ENCODE results near the gene KRT71.

Gene KRT71

DNA sequence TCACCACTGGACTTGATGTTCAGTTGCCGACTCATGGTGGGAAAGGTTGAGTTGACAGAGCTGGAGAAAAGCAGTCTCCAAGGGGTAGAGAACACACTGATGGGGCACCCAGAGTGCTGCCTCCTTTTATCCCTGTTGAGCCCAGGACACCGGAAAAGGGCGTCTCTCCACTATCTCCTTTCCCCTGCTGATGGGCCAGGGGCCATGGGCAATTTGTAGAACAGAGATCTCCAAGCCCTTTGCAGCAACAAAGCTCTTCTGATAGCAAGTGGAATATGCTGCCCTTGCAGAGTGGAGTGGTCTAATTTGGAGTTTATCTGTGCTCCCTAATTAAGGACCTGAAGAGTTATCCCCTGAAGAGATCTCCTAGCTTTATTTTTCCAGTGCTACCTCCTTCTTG is 20.8 kb upstream of the KRT71 start, which contains the start of gene KRT74:
KRT74 (minus strand) TSS at position 101 of the 400 bp plus-strand sequence; CDS start at position 35, 66 bp downstream.
- DNase-seq: no peak

DNA sequence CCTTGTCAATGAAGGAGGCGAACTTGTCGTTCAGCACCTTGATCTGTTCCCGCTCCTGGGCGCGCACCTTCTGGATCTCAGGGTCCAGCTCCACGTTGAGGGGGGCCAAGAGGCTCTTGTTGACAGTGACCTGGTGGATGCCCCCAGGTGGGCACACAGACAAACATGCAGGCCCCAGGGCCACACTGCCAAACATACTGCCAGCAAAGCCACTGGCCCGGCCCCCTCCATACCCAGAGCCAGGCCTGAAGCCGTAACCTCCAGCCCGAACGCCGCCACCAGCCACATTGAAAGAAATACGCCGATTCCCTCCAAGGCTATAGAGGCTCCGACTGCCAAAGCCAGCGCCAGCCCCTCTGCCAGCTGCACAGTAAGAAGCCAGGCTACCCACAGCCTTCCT is 20.4 kb upstream of the KRT71 start:
- no peak for DNase-seq

DNA sequence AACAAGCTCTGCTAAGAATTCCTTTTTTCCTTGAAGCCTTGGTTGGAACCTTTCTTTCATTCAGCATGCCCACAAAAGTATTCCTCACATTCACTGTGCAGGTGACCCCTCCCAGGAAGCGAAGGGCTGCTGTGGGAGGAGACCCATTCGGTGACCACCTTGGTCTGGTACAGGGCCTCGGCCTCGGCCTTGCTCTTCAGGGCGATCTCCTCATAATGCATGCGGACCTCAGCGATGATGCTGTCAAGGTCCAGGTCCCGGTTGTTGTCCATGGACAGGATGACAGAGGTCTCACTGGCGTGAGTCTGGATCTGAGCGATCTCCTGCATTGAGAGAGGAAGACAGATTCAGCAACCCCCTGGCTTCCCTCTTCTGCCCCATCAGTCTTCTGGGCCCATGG is 17.6 kb upstream of the KRT71 start:
- DNase-seq: no peak

DNA sequence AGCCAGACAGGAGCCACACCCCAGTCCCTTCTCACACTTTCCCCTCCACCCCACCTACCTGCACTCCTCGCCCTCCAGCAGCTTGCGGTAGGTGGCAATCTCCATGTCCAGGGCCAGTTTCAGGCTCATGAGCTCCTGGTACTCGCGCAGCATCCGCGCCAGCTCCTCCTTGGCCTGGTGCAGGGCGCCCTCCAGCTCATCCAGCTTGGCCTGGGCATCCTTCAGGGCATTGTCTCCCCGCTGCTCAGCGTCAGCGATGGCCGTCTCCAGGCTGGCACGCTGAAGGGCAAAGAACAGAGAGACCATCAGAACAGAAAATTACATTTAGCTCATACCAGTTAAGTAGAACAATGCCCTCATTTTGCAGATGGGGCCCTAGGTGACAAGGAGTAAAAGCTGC is 15.2 kb upstream of the KRT71 start:
- no peak for DNase-seq

DNA sequence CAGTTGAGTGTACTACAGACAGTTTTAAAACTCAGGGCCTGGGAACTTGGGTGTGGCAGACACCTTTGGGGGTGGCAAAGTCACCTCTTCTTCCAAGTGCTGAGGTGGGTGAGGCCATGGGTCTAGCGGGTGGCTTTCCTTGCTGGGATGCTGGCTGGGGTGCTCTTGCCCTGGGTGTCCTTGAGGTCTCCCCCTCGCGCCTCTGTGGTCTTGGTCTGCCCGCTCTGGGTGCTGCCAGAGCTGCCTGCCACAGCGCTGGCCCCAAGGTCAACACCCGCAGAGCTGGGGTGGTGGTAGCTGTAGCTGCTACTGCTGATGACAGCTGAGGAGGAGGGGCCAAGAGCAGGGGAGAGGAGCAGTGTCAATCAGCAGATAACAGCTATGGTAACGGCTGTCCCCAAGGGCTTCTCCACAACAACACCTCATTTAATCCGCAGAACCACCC is 13.9 kb upstream of the KRT71 start:
- DNase-seq: no peak

DNA sequence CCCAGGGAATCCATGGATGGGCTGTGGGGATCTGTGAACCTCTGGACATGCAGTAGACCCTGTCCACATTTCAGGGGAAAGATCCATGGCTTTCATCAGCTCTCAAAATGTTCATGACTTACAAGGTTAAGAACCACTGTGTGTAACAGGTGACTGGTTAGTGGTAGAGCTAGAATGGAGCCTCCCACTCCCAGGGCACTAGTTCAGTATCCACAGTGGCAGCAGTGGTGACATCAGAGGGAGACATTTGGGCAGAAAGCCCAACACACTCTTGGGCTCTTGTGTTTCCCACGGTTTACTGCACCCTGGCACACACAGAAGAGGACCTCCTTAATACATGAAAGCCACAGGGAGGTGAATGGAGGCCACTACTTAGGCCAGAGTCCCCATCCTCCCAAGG is 11.6 kb upstream of the KRT71 start:
- no peak for DNase-seq

DNA sequence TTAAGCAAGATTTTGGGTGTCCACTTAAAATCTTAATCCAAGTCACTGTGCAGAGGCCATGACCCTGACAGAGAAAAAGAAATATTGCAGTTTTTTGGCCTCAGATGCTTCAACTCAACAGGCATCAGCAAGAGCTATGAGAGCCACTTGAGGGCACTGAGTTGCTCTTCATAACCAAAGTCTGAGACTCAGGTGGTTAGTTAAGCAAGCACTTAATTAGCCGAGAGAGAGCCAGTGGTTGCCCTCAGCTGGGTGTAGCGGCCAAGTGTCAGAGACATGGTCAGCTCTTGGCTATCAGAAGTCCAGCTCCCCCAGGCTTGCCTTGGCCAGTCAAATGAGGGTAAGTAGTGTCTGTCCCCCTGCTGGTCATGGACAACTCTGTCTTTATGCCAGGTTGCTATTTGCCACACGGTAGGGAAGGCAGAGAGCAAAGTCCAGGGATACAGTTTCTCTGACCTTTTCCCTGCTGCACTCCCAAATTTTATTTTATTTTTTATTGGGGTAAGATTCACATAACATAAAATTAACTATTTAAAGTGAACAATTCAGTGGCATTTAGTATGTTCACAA is 9.0 kb upstream of the KRT71 start:
- DNase-seq: no peak

DNA sequence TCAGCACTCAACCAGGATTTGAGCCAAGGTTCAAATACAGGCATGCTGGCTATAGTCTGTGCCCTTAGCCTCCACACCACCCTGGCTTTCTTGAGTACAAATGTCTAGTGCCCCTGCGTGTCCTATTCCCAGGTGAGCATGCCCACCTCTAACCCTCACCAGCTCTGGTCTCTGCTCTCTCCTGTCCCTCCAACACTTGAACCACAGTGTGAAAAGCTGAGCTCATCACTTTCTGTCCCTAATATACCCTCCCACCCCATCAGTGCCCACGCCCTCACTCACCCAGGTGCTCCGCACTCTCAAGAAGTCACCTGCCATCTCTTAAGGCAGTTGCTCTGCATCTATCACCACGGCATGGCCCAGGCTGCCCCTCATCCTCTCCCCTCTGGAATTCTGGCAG is 7.0 kb upstream of the KRT71 start:
- no peak for DNase-seq

DNA sequence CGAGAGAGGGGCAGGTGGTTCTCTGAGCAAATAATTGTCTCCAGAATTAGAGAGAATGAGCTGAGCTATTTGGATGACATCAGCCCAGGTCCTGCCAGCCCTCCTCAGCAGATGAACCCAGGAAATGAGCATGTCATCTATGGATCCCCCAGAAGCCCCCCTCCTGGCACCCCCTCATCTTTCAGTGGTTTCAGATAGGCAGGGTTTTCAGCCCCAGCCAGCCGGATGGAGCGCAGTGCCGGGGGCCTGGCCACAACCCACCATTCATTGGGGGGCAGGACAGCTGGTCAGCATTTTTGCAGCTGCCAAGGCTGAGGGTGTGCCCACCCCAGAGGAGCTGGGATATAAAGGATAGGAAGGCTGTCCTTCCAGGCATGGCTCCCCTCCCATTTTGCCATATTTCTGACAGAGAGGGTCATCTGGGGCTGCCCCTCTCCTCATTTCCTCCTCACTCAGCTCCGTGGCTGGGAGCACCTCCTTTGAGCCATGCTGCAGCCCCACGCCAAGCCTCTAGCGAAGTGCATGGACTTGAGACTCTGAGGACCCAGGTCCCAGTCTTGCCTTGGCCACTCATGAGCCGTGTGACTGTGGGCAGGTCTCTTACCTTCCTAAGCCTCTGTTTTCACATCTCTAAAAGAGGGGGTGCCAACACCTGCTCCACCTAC is 6.0 kb upstream of the KRT71 start:
- no peak for DNase-seq

DNA sequence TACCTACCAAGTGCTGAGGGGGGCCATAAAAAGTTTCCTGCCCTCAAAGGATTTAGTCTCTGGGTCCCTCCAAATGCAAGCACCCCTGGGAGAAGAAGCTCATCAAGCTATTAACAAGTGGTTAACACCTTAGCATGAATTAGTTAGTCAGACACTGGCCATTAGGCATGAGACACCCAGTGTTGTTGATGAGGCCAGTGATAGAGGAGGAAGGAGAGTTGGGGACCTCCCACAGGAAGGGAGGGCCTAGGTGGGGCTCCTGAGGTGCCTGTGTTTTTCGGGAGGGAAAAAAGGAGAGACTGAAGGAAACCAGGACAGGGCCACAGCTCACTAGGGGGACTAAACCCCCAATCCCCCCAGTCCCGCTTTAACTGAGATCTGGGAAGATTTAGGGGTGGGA is 4.5 kb upstream of the KRT71 start:
- no peak for DNase-seq

DNA sequence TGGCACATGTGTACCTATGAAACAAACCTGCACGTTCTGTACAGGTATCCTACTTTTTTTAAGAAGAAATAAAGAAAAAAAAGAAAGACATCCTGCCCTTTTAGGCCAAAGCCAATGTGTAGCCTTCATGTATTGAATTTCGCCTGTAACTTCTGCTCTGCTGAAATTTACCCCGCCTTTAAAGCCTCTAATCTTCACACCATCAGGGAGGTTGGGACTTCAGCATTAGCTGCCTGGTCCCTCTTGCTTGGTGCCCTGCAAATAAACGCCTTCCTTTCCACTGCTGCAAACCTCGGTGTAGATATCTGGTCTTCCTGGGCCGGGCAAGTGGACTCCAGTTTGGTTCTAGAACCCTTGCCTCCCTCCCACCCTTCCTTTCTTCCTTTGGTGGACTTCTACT is 2.6 kb upstream of the KRT71 start:
- no peak for DNase-seq

DNA sequence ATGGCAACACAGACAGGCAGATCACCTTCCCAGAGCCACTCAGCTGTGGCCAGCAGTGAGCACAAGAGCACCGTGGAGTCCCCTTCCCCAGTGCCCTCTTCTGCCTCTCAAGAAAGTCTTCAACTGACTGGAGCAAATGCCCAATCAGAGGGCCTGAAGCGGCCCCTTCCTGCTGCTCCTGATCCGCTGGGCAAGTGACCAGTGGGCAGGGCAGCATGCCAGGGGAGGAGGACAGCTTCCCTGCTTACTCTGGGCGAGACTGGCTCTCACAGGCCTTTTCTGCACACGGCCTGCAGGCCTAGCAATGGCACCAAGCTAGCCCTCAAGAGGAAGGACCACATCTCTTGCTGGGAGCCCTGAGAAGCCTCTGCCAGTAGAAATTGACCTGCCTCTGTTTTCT is 890 bp downstream of the KRT71 start:
- no peak for DNase-seq

DNA sequence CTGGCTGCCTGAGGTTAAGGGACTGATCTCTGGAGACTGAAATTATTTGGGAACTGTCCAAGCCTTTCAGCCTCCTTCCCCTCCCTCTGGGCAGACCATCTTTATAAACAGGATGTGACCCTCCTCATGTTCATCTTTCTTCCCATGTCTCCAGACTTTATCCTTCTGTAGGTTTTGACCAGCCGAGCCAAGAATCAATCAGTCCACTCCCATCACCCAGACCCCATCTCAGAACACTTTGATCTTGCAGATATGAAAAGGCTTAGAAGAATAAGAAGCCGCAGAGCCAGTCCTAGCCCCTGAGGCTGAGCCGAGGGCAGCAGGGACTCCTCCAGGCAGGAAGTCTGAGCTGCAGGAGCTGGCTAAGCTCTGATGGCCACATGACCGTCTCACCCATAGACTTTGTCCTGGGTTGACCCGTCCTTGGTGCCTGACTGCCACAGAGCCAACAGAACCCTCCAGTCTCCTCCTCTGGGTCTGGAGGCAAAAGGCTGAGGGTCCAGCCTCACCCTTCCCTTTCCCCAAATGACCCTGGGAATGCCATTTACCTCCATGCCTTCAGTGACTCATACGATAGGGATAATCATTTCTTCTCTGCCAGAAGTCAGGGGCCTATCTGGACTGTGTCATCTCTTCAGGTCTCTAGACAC is 1.6 kb downstream of the KRT71 start:
- DNase-seq: no peak

DNA sequence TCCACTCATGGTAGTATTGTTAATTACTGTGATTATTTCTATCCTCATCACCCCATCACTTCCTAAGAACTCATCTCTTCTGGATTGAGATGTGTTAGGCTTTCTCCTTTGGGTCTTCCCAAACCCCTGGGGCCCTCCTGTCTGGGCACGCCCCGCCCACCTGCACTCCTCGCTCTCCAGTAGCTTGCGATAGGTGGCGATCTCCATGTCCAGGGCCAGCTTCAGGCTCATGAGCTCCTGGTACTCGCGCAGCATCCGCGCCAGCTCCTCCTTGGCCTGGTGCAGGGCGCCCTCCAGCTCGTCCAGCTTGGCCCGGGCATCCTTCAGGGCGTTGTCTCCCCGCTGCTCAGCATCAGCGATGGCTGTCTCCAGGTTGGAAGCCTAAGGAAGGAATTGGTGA is 6.8 kb downstream of the KRT71 start:
- DNase-seq: no peak

DNA sequence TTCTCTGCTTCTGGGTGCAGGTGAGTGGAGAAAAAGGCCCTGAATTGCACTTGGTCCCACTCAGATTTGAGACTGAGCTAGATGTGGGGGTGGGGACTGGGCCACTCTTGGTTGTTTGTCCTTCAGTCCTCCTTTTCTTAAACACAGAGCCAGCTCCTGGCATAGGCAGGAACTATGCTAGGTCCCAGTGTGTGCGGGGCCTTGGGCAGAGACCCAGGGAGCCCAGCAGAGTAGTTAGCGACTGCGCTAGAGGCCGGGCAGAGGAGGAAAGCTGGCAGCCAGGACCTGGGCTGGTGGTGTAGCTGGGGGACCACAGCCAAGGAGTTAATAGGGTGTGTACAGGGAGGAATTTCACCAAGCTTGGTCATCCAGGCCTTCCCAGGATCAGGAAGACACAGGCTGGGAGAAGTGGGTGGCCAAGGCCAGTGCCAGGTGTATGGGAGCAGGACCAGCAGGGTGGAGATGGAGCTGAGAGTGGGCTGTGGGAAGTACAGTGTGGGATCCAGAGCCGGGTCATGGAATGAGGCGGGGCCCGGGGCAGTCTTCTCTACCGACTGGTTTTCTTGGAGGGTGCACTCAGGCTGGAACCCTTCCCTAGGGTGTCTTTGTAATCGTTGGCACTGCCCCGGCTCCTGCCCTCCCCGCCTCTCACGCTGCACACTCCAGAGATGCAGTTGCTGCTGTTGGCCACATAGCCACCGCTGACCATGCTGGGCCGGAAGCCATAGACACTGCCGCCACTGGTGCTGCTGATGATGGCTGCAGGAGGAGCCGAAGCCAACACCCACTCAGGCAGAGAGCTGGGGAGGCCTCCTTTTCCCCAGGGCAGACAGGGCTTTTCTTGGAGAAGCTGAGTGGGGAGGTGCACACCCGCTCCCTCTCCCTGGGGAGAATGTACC is 8.7 kb downstream of the KRT71 start:
- DNase-seq: no peak

DNA sequence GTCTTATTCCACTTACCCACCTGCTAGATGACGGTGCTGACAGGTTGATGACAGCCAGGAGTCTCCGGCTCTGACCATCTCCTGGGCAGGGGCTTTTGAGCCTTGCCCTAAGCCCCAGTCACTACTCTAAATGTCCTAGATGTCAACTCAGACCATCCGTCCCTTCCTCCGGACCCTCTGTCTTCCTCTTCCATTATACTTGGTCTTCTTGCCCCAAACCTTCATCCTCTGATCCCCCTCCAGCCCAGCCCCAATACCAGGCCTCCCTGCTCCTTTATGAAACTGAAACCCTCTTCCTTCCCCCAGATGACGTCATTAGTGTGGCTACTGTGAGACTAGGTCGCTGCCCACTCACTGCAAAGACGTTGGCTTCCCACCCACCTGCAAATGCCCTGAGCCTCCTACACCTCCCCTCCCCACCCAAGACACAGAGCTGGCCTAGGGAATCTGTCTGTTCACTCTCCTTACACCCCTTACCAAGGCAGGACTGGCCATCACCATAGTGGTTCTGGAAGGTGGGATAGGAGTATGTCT is 10.1 kb downstream of the KRT71 start:
- DNase-seq: no peak

DNA sequence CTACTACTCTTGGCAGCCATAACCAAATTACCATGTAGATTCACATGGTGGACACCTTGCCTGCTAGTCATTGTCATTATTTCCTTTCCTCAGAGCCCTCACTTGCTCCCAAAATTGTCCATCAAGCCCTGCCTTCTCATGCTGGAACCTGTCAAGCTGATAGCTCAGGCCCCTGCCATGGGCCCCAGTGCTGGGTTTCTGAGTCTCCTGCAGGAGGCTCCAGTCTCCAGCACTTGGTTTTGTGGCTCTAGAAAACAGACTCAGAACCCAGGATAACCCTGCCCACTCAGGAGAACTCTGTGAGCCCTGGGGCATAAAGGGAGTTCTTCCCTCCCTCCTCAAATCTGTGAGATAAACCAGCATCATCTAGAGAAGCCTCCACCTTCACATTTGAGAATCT is 10.8 kb downstream of the KRT71 start:
- no peak for DNase-seq

DNA sequence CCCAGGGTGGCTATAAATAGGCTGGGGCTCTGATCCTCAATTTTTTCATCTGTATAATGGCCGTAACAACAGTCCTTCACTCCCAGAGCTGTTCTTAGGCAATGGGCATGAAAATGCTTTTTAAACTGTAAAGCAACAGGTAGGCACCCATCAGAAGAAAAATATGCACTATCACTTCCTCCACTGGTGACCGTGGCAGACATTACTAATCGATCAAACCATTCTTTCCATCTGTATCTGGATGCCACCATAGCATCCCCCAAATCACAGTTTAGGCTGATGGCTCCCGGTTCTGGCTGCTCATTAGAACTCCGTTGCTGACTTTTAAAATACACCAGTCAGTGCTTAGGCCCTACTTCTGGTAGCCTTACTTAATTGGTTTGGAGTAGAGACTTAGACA is 11.2 kb downstream of the KRT71 start:
- no peak for DNase-seq

DNA sequence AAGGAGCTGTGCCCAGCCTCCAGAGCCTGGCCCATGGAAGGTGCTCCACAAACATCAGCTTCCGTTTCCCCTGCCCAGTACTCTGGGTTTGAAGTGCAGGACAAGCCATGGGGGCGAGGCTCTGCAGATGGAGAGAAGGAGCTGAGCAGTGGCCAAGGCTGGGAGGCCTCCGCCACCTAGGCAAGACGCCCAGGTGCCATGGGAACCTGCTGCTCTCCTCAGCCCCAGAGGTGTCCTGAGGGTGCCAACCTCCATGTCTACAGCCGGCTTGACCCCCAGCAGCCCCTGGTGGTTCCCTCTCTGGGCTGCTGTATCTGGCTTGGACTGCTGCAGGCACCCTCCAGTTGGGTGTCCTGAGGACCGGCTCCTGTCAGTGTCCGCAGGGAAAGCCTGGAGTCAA is 12.4 kb downstream of the KRT71 start:
- no peak for DNase-seq

DNA sequence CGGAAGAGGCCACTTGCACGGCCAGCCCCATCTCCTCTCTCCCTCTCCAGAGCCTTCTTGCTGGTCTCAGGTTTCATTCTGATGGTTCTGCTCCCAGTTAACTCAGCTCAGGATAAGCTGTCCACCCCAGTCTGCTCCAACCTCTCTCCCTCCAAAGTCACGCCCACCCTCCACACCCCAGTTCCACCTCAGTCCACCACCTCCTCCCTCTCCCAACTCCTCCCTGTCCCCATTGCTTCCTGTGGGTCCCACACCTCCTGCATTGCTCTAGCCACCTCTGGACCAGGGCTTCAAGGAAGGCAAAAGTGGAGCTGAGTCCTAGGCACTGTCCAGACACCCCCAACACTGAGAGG is 13.1 kb downstream of the KRT71 start:
- DNase-seq: no peak

DNA sequence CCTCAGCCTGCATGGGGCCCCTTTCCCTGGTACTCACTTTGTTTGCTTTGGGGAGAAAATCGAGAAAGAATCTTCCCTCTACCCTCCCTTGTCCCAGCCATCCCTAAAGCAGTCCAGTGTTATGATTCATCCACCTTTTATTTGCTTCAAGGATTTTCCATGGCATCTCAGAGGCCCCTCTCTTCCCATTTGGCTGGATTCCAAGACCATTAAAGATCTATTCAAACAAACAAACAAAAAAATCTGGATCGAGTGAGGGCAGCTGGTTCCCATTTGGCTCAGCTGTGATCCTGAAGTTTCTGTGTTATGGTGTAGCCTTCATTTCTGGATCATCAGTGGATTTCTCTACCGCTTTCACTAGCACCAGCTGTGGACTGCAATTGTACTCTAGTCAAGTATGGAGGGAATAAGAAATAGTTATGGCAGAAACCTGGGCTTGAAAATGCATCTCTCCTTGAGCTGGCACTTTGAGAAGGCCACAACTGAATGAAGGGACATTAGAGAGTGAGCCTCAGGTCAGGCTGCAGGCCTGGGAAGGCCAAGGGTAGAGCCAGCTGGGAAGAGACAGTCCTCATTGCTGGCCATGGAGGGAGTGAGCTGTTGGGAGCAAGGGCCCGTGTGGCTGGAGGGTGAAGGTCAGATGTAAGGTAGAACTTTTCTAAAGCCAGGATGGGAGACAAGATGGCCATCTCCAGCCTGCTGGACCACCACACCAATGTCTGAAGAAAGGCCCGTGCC is 13.7 kb downstream of the KRT71 start:
- DNase-seq: no peak

DNA sequence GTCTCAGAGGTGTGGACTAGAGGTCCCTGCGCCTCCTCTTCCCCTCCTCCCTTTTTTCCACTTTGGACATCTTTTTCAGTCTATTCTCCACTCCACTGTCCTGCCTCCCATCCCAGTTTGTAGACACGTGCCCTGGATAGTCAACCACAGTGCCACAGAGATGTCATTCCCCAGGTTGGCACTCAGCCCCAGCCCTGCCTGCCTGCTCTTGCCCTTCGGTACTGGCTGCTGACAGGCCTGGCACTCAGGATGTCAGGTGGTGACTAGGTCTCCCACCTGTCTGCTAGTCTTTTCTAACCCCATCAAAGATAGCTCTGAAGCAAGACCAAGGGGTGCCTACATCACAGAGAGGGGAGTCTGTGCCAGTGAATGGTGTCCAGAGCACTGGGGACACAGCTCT is 15.8 kb downstream of the KRT71 start:
- DNase-seq: no peak

DNA sequence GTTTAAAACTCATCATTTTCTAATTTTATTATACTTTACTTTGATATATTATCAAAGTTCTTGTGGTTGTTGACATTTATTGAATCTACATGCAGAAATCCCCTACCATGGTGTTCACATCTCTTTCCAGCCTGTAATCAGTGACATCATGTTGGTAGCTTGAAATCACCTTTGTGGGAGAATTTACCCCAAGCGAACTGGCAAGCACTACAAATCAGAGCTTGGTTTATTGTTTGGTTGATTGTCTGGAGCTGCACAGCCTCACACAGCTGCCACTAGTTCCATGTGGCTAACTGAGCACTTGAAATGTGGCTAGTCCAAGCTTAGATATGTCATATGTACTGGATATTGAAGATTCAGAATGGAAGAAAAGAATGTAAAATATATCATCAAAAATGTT is 17.4 kb downstream of the KRT71 start:
- DNase-seq: no peak

Measured in activated CD8-positive, alpha-beta memory T cell treated with anti-CD3 and anti-CD28 coated beads, Interleukin-2, amount 50 U/mL, for 48 hours (primary cell).